Prostate gland (tissue), 2 donors: ENCODE results near the gene ROR1.

Source experiments
- POLR2A ChIP-seq: fragments of 450-650 bp; IDR thresholded peaks from one replicate; pipeline ENCODE4 v1.6.1; 2016; ENCODE audit warnings: antibody characterized with exemption, mild to moderate bottlenecking
- POLR2AphosphoS5 ChIP-seq: sonication (generic); formaldehyde crosslinking; IDR thresholded peaks from one replicate; pipeline ENCODE4 v1.6.1; 2017; ENCODE audit warnings: antibody characterized with exemption
- TF ChIP-seq, protein P1 (sequence below), 4 experiments: fragments of 200-600 bp in 2 of 4; fragments of 450-650 bp in 2 of 4; sonication (generic) in 2 of 4; IDR thresholded peaks; 1 replicate in 3 of 4; 2 replicates in 1 of 4; pipeline ENCODE4 v1.5.1; 2016 to 2019; ENCODE audit warnings: antibody characterized with exemption in 4 of 4, mild to moderate bottlenecking in 2 of 4, moderate library complexity in 2 of 4

DNA sequence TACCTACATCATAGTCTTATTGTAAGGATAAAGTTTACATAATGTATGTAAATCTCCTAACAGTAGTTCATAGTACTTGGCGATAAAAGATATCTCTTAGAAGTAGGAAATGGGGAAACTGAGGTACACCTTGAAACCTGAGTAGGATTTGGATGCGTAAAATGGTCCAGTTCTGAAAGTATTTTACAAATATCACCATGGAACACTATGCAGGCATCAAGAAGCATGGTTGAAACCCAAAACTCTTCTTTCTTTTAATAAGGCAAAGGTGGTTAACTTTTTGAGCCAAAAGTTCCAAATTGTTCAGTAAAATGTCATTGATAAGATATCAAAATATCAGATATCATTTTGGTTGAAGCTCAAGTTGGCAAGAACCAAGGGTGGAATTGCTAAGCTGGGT lies 46.0 kb downstream of the ROR1 start:
- TF ChIP-seq, protein P1, sequence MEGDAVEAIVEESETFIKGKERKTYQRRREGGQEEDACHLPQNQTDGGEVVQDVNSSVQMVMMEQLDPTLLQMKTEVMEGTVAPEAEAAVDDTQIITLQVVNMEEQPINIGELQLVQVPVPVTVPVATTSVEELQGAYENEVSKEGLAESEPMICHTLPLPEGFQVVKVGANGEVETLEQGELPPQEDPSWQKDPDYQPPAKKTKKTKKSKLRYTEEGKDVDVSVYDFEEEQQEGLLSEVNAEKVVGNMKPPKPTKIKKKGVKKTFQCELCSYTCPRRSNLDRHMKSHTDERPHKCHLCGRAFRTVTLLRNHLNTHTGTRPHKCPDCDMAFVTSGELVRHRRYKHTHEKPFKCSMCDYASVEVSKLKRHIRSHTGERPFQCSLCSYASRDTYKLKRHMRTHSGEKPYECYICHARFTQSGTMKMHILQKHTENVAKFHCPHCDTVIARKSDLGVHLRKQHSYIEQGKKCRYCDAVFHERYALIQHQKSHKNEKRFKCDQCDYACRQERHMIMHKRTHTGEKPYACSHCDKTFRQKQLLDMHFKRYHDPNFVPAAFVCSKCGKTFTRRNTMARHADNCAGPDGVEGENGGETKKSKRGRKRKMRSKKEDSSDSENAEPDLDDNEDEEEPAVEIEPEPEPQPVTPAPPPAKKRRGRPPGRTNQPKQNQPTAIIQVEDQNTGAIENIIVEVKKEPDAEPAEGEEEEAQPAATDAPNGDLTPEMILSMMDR (IDR thresholded peaks at IDR 0.05) = no peak
- TF ChIP-seq POLR2A (no peak), POLR2AphosphoS5 (no peak)
